Gastroesophageal sphincter (tissue), 3 donors: ENCODE results near the gene DUOX1.

Experiments
- CTCF ChIP-seq, 4 experiments: fragments of 200-600 bp in 2 of 4; fragments of 450-650 bp in 2 of 4; sonication (generic) in 1 of 4; IDR thresholded peaks; one replicate each; pipeline ENCODE4 v1.5.1; 2017 to 2019; ENCODE audit warnings: antibody characterized with exemption in 4 of 4, mild to moderate bottlenecking in 2 of 4, moderate library complexity in 2 of 4
- POLR2A ChIP-seq, 2 donors: fragments of 450-650 bp; IDR thresholded peaks; one replicate each; pipeline ENCODE4 v1.6.1; 2017; ENCODE audit warnings: antibody characterized with exemption in 2 of 2, mild to moderate bottlenecking in 2 of 2, moderate library complexity in 1 of 2

DNA sequence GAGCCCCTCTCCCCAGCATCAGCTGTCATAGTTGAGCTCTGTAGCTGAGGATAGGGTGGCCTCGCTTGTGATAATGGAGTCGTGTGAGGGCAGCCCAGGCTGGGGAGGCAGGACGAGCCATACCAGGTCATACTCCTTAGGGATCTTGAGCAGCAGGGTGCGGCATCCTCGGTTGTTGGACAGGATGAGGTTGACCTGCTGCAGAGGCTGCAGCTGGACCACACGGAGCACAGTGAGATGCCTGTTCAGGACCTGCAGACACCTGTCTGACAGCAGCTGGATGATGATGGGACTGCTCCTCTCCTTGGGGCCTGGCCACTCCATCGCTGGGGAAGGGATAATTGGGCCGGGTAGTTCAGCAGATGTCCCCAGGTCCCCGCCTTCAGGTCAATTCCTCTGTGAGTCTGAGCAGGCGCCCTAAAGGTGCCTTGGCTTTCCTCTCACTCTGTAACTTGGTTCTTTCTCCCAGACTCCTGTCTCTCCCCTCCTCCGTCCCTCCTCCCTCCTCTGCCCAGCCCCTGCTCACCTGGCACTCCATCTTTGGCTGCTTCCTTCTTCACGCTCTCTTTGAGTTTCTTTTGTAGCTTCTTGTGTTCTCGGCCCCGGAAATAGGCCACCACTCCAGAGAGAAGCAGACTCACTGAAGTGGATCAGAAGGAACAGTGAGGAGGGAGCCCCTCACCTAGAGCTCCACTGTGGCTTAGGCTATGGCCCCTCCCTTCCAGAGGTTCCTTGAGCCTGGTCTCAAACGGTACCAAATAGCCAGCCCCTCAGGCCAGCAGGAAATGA lies 23.6 kb upstream of the DUOX1 start:
- TF ChIP-seq CTCF (IDR thresholded peaks at IDR 0.05), result no peak
- no peak for TF ChIP-seq POLR2A (IDR thresholded peaks at IDR 0.05)
